ENCODE results near the gene NEK5. TPM values are rescaled to one million over a fixed set of nuclear protein-coding genes. Genes with fewer than 3 reads are reported as not detected.

The NEK5 gene
- polyA plus RNA-seq, 1 experiment, result 0.04 TPM

- peaks cover 19% of the 10 kb centered on the region for H3K27me3 ChIP-seq (ENCODE audit: control insufficient read depth, insufficient read depth, low read length)
- ChIA-PET POLR2A (no interaction called here), CTCF (interaction anchor here (0.7 kb wide), 1 partner anchor 10 kb away, joined by 3 read pairs; no protein-coding TSS in a partner anchor)
- DNase-seq (ENCODE audit: low read depth, low spot score), result no peak
- H3K9me3 ChIP-seq (ENCODE audit: control insufficient read depth, insufficient read depth, low read length), result no peaks in the 10 kb centered on the region
- H3K27ac ChIP-seq (ENCODE audit: low read depth, low read length), result no peak overlapping the region
- no peak for TF ChIP-seq CTCF (IDR thresholded peaks at IDR 0.05; ENCODE audit: low read depth, low read length)
- H3K4me3 ChIP-seq (ENCODE audit: low read depth, low read length), result no peak overlapping the region
These were observed 125.3 kb downstream of the NEK5 start for GRCh38 chr13:52003541-52003940.

GRCh38 chr13:52002361-52002760 is 126.5 kb downstream of the NEK5 start:
- CTCF ChIA-PET, result interaction anchor here (4.3 kb wide), 1 partner anchor 126 kb away, joined by 39 read pairs; the partner anchor contains the start of gene NEK5
- Histone ChIP-seq H3K9me3 (ENCODE audit: control insufficient read depth, insufficient read depth, low read length) (no peaks in the 10 kb centered on the region), H3K27me3 (ENCODE audit: control insufficient read depth, insufficient read depth, low read length) (peaks cover 27% of the 10 kb centered on the region), H3K27ac (ENCODE audit: low read depth, low read length) (no peak overlapping the region), H3K4me3 (ENCODE audit: low read depth, low read length) (no peak overlapping the region)
- no peak for TF ChIP-seq CTCF (IDR thresholded peaks at IDR 0.05; ENCODE audit: low read depth, low read length)
- POLR2A ChIA-PET, result no interaction called here
- no peak for DNase-seq (ENCODE audit: low read depth, low spot score)

- ChIA-PET CTCF (interaction anchor here (0.5 to 4.3 kb wide), 15 partner anchors 8 to 450 kb away, joined by 3 to 39 read pairs (median 3); partner anchors contain the start of genes ALG11 and NEK5), POLR2A (no interaction called here)
These were observed 127.6 kb downstream of the NEK5 start for GRCh38 chr13:52001120-52001731.

GRCh38 chr13:51999921-52000320 is 129.0 kb downstream of the NEK5 start:
- DNase-seq (ENCODE audit: low read depth, low spot score), result no peak
- no peak for TF ChIP-seq CTCF (IDR thresholded peaks at IDR 0.05; ENCODE audit: low read depth, low read length)
- Histone ChIP-seq H3K27ac (ENCODE audit: low read depth, low read length) (no peak overlapping the region), H3K9me3 (ENCODE audit: control insufficient read depth, insufficient read depth, low read length) (no peaks in the 10 kb centered on the region), H3K27me3 (ENCODE audit: control insufficient read depth, insufficient read depth, low read length) (peaks cover 36% of the 10 kb centered on the region), H3K4me3 (ENCODE audit: low read depth, low read length) (no peak overlapping the region)
- POLR2A ChIA-PET, result no interaction called here
- CTCF ChIA-PET, result interaction anchor here (4.3 kb wide), 1 partner anchor 128 kb away, joined by 39 read pairs; the partner anchor contains the start of gene NEK5

More at GRCh38 chr13:52001120-52001731, 127.6 kb downstream of the NEK5 start:
- Histone ChIP-seq H3K27me3 (ENCODE audit: control insufficient read depth, insufficient read depth, low read length) (peaks cover 29% of the 10 kb centered on the region), H3K27ac (ENCODE audit: low read depth, low read length) (no peak overlapping the region), H3K4me3 (ENCODE audit: low read depth, low read length) (no peak overlapping the region), H3K9me3 (ENCODE audit: control insufficient read depth, insufficient read depth, low read length) (no peaks in the 10 kb centered on the region)
- peak; percentile 76 for TF ChIP-seq CTCF (IDR thresholded peaks at IDR 0.05; ENCODE audit: low read depth, low read length)
- peak; percentile 11 for DNase-seq (ENCODE audit: low read depth, low spot score)

GRCh38 chr13:51999510-51999911 is 129.4 kb downstream of the NEK5 start:
- TF ChIP-seq CTCF (IDR thresholded peaks at IDR 0.05; ENCODE audit: low read depth, low read length), result no peak
- Histone ChIP-seq H3K4me3 (ENCODE audit: low read depth, low read length) (no peak overlapping the region), H3K27me3 (ENCODE audit: control insufficient read depth, insufficient read depth, low read length) (peaks cover 32% of the 10 kb centered on the region), H3K9me3 (ENCODE audit: control insufficient read depth, insufficient read depth, low read length) (no peaks in the 10 kb centered on the region), H3K27ac (ENCODE audit: low read depth, low read length) (no peak overlapping the region)
- CTCF ChIA-PET, result interaction anchor here (1.4 to 4.3 kb wide), 2 partner anchors 122 to 129 kb away, joined by 3 to 39 read pairs; partner anchors contain the start of gene NEK5
- DNase-seq (ENCODE audit: low read depth, low spot score), result no peak
- POLR2A ChIA-PET, result no interaction called here
